NCI-H1417 (cell line): ENCODE results near the gene AIPL1.

Source experiments
- DNase-seq, 3 experiments: peaks; one replicate each; lab custom pipeline; 2025; lab: John Stamatoyannopoulos, UW

Gene AIPL1

DNA sequence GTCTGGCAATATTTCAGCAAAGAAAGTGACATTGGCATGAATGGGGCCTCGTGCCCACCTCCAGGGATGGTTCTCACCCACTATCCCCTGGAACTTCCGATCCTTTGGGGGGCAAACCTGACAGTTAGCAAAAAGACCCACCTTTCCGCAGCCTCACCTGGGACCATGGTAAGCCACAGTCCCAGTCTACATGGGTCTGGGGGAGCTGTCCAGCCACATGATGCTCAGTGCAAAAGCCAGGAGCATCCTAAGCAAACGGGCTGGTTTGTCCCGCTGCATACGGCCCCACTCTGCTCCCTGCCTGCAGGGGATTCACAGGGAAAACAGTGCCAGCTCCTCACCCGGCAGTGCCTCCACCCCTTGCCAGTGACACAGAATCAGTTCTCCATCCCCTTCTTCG, 19.3 kb downstream of the AIPL1 start:
- no peak for DNase-seq

DNA sequence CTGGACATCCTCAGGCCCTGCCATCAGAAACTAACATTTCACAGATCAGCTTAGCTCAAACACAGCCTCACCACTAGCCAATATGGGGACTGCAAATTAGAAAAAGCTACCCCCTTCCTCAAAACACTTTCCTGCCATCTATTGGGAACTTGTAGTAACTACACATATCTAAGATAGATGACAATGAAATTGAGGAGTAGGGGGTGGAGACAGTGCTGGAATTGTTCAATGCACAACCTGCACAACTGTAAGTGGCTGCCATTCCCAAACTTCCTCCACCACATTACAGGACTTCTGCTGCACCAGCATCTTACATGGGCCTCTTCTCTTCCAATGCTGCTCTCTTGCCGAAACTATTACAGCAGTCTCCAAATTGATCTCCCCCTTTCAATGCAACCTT, 21.9 kb downstream of the AIPL1 start:
- DNase-seq: peak; percentile 30 to 64 (median 42)

DNA sequence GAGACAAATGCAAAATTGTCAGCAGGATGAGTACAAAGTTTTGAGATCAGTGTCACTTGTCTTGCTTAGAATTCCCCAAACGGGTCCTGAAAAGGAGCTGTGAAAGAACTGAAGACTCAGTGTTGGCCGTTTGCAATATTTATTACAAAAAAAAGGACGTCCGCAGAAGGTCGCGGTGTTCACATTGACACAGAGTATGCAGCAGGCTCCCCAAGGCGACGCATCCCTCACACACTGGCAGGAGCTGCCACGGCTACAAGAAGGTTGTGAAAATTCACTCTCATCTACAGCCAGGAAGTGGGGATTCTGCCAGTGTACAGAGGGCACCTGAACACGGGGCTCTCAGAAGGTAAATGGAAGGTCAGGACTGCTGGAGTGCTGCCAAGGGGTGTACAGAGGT, 26.2 kb downstream of the AIPL1 start:
- DNase-seq: no peak

DNA sequence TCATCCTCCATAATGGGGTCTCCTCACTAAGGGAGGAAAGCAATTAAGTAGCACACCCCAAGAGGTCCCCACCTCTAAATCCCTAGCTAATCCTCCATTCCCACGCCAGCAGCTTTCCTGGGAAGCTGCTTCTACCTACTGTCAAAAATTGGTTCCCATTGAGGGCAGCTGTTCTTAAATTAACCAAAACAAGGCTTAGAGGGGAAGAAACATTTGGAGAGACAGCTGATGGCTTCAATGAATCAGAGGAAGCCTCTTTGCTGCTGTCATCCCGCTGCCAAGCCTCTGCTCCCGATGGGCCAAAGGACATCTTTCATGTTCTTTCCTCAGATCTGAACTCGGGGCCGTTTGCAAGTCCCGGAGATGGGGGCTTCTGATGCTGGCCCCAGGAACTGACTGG, 26.6 kb downstream of the AIPL1 start:
- DNase-seq: no peak

DNA sequence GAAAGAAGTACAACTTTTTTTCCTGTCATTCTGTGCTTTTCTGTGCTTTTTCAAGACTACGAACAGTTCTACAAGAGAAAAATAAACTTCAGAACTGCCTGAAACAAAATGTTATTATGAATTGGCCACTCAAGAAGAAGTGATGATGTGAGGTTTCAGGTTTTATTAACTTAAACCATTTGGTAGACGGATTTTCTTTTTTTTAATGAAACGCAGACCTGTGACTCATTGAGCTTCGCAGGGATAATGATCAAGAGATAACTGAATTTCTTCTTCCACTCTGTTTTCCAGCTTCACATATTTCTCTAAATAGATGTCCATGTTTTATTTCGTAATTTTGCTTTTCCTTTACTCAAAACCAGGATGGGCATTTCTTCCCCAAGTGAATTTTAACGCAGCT, 32.7 kb downstream of the AIPL1 start:
- DNase-seq: no peak

DNA sequence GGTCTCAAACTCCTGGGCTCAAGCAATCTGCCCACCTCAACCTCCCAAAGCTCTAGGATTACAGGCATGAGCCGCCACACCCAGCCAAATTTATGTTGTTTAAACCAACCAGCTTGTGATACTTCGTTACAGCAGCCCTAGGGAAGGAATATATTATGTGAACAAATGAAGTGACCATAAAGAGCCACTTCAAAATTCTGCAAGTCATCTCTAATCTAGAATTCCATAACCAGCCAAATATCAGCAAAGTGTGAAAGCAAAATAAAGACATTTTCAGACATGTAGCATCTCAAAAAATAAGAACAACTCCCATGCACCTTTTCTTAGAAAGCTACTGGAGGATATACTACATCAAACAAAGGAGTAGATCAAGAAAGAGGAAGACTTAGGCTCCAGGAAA, 36.0 kb downstream of the AIPL1 start:
- no peak for DNase-seq

DNA sequence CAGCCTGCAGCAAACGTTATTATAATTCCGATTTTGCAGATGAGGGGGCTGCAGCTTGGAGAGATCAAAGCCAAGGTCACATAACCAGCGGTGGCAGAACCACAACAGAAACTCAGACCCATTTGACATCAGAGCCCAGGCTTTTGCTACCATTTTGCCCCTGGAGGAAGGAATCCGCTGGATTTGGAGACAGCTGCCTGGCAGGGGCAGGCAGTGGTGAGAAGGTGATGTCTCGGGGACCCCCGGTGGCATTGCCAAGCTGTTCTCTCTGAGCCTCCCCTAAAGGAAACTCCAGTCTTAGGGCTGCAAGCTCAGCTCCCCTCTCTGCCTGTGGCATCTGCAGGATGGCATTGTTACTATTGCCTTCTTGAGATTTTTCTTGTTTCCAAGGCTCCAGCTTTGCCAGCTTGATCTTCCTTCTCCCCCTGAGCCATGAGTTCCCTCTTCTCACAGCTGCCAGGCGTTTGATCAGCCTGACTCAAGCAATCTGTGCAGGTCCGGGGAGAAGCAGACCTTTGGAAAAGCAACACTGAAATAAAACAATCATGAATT, 40.8 kb downstream of the AIPL1 start:
- peak in 1 of 3 experiments; percentile 34 for DNase-seq

DNA sequence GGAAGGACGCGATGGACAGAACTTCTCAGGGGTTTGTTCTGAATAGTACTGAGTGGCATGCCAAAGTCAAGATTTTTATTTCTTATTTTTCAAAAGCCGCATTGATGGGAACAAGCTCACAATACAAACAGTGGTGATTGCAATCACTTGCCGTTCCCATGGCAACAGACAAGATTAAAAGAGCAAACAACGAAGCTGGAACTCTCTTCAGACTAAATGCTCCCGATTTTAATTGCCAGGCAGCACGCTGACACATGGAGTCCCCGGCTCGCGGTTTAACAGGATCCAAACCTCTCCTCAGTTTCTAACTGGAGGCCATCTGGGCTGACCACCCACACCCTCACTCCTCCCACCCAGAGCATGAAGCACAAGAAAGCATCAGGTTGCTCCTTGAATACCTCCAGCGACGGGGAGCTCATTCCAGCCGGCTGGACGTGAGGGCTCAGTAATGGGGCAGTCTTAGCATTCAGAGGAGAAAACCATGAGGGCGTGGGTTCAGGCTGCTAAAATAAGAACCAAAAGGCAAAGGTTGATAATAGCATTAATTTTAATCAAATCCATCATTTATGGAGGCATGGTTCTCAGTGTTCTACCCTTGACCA, 41.5 kb downstream of the AIPL1 start:
- DNase-seq: peak; percentile 39 to 90 (median 69)

DNA sequence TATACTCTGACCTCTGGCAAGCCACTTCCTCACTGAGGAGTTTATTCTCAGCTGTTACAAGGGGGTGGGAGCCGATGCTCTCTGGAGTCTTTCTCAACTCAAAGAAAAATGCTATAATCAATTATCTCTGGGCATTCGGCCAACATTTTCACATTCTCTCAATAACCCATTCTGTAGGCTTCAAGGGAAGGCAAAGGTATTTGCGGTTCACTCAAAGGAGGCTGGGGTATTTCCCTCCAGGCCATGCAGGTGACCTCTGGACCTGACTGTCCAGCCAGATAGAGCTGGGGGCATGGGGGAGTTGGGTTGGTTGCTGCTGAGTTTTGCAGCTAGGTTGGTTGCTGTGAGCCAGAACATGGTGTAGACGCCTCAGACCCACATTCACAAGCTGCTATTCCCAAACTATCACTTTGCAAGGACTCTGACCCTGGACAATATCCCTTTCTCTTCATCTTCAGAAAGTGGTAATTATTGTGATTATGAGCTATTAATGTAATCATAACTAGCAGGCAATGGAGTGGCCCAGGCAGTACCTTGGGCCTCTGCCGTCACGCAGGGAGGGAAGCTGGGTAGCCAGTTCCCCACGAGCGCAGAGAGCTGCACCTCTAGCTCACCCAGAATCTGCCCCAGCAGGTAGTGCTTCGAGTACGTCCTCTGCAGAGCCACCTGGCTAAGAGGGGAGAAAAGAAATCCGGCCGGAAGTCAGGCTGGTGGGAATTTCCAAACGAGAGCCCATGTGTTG, 42.1 kb downstream of the AIPL1 start:
- peak; percentile 36 to 90 (median 70) for DNase-seq

DNA sequence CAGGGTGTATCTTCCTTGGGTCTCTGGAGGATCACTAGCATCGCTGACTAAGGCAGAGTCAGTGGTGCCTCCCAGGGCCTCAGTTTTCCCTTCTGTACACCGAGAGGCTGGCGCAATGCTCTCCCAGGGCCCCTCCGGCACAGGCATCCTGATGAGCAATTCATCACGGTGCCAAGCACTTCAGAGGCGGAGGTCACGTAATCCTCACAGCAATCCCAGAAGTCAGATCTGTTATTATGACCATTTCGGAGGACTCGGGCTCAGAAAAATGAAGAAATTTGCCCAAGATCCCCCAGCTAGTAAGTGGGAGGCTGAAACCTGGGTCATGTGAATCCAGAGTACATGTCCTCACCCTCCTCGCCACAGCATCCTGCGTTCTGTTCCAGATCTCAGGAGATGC, 46.5 kb downstream of the AIPL1 start:
- no peak for DNase-seq

DNA sequence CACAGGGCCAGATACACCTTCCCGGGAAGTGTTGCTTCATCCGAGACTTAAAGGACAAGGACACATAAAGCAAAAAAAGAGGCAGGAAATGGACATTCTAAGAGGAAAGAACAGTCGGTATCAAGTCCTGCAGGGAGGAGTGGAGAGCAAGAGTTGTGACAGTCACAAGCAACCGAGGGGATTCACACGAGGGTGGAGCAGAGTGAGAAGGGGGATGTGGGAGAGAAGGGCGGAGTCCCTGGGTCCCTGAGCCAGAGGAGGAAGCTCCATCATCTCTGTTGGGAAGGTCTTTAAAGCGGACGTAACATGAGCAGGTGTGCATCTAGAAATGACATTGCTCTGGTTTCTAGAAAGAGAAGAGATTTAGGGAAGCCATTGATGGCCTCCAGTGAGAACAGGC, 47.1 kb downstream of the AIPL1 start:
- DNase-seq: no peak

DNA sequence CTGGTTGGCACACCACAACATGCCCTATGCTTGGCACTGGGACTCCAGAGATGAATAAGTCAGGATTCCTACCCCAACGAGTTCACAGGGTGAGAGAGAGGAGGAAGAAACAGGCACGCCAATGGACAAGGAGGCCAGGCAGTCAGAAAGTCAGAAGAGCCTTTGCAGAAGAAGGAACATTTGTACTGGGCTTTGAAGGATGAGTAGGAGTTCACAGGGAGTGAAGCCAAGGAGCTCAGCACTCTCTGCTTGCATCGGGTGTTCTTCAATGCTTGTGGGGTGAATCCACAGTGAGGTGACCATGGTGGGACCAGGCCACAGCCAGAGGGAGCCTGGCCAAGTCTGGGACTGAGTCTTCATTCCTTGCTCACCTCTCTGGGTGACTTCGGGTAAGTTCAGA, 47.5 kb downstream of the AIPL1 start:
- DNase-seq: no peak

DNA sequence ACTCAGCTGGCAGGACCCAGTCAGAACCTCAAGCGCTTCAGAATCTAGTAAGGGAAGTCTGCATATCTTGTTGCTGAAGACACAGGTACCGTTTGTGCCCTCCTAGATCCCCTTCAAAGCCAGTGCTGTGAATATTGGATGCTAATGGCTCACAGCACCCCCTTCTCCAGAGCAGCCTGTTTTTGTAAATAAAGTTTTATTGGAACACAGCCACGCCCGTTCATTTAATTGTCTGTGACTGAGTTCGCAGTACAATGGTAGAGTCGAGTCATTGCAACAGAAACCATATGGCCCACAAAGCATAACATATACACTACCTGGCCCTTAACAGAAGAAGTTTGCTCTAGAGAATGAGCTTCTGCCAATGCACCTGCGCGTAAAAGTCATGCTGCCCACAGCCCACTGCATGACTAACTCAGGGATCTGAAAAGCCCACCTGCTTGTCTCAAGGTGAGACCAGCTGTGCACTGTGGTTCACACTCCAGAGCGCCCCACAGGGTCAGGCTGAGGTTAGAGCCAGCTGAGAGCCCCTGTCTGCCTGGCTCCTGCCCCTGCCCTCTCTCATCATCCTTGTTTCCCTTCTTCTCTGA, 48.8 kb downstream of the AIPL1 start:
- DNase-seq: no peak

DNA sequence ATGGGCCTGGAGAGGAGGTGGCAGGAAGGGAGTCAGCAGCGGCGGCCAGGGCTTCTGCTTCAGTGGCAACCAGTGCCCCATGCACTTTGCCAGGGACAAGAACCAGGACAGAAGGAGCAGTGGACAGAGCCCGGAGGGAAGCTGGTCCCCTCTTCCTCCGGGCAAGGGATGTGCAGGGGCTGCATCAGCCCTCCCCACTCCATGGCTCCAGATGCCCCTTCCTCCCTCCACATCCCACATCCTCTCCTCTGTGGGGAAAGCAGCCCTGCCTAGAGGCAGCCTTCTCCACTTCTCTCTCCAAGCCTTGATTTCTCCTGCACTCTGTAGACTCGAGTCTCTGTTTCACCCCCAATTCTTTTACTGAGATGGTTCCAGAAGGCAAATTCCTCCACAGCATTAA, 50.4 kb downstream of the AIPL1 start:
- DNase-seq: no peak

DNA sequence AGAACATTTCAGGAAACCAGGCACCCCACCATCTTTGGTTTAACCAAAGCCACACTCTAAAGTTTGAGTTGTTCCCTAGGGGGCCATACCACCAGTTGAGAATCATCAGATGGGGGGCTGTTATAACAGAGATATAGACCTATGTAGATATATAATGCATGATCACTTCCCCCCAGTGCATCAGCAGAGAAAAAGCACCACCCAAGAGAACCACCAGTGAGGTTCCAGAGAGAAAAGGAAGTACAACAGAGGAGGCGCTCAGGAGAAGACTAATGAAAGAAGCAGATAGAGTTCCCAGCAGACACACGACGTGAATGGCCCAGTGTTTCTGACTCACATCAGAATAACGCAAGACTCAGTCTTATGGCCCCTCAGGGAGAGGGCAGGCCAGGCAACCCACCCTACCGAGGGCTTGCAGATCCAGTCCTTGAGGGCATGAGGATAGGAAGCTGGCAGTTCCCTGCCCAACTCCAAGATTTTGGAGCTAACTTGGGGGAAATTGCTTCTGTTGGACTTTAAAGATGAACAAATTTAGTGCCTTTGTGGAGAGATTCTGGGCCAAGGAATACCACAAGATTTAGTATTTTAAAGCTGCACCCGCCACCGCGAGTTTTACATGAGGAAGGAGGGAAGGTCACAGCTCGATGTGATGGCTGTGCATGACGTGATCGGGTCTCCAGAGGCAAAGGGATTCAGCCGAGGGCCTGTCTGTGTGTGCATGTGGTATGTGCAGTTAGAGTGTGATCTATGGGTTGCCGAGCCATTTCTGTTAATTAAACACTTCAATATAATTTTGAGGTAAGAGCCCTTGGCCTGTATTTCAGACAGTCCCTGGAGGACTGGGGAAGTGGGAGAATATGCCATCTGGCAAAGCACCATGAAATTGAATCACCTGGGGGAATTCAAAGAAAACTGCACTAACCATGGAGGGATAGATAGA, 53.1 kb downstream of the AIPL1 start:
- DNase-seq: peak in 2 of 3 experiments; percentile 76

DNA sequence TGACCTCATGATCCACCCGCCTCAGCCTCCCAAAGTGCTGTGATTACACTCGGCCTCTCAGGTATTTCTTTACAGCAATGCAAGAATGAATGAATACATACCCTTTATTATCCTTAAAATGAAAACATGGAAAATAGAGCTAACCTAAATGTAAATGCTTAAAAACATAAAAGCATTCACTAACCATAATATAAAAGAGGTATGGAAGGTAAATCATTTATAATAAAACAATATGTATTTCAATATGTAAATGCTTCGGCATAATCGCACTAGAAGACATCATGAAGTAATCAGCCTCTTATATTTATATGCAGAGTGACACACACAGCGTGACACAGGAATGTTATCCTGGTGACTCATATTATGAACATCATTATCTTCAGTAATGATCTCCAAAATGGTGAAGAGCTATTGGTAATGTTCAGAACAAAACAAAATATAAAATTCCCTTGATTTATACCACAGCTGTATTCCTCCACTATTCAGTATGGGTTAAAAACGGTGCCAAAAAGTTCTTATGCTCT, 53.9 kb downstream of the AIPL1 start:
- no peak for DNase-seq

DNA sequence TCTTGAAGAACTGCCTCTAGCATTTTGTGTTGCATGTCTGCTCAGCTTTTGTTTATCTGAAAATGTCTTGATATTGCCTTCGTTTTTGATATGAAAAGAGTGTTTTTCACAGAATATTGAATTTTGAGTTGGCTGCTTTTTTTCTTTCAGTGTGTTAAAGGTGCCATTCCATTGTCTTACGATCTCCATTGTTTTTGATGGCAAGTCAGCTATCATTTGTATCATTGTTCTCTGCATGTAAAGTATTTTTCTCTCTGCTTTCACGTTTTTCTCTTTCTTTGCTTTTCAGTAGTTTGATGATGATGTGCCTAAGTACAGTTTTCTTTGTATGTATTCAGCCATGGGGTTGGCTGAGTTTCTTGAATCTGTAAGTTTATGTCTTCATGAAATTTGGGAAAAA, 57.0 kb downstream of the AIPL1 start:
- DNase-seq: no peak

DNA sequence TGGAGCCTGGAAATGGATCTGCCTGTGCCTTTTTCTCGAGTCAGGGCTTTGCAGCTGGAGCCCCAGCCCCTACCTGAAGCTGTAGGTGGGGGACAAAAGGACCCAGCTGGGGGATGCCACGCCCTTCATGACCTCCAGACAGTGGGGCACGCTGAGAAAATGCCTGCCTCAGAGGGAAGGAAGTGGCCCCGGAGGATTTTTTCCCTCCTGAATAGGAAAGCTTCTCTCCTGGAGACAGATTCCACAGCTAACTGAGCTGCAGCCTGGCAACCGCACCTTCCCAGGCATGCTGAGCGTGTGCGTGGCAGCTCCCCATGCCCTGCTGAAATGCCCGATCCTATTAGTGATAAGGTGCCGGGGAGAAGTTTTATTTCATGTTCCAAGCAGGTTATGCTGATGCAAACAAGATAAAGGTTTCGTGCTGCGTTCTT, 58.0 kb downstream of the AIPL1 start:
- DNase-seq: no peak

DNA sequence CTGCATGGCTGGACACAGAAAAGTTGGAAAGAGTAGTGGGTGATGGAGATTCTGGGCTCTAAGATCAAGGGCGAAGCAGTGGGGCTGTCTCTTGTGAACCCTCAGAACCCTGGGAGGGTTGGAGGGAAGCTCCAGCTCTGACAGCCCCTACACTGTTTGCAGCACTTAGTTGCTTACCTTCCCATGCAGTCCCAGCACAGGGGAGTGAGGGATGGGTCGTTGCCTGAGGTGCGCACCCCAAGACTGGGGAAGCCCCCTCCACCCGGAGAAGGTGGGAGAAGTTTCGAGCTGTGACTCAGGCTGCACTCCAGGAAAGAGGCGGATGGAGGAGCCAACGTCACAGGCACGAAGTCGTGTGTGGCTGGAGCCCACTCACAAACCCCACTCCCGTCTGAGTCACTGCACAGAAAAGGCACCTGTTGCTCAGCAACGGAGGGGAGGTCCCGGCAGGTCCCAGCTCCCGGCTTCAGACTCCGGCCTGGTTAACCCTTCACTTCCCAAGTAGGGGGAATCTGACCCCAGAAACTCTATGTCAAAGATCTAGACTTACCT, 60.1 kb downstream of the AIPL1 start:
- DNase-seq: peak in 2 of 3 experiments; percentile 55 to 59

DNA sequence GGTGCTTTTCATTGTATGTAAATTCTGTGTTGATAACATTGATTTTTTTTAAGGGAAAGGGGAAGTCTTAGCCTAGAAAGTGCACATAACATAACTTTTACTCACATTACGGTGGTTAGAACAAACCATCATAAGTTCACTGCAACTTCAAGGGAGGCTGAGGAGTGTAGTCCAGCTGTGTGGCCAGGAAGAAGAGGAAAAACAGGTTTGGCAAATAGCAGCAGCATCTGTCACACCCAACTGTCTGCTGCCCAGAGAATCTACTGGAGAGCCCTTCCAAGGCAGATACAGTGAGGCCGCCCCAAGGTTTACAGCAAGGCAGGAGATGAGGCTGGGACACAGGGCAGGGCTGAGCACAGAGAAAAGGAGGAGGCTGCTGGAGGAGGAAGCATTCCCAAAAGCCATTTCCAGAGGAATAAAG, 60.6 kb downstream of the AIPL1 start:
- peak in 2 of 3 experiments; percentile 46 to 58 for DNase-seq
